Activated CD4-positive, alpha-beta T cell treated with anti-CD3 and anti-CD28 coated beads, Interleukin-2, Interleukin-6, amounts not matched to agents 100 ng/mL and 50 ng/mL, durations not matched to agents 16 hours and 8 hours (primary cell): ENCODE measurements around the gene RAD9A.

Experiments
- DNase-seq: peaks from one replicate; pipeline ENCODE4 v3.0.0-alpha.2; 2020

Gene RAD9A

GRCh38 chr11:67391304-67392182 lies at the start of gene RAD9A:
TSS of gene RAD9A (plus strand) at chr11:67391986. CDS start at chr11:67392045, 59 bp downstream.
- DNase-seq = peak; percentile 96

DNA sequence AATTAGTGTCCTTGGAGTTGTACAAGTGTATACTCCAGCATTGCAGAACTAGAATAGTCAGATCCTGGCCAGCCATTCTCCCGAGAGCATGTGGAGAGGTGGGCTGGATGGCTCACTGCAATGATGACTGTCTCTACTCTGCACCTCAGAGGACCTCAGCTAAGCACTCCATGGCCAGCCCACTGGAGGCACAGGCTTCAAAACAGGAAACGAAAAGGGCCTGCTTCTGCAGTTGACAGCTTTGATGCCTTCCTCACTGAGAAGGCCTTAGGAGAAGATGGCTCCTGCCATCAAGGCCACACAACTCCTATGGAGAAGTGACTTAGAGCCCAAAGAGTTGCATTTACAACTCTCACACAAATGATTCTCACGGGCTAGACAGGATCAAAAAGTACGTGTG lies 47.5 kb upstream of the RAD9A start:
- no peak for DNase-seq

- no peak for DNase-seq
Observed at GRCh38 chr11:67345247-67345919, 46.4 kb upstream of the RAD9A start.

DNA sequence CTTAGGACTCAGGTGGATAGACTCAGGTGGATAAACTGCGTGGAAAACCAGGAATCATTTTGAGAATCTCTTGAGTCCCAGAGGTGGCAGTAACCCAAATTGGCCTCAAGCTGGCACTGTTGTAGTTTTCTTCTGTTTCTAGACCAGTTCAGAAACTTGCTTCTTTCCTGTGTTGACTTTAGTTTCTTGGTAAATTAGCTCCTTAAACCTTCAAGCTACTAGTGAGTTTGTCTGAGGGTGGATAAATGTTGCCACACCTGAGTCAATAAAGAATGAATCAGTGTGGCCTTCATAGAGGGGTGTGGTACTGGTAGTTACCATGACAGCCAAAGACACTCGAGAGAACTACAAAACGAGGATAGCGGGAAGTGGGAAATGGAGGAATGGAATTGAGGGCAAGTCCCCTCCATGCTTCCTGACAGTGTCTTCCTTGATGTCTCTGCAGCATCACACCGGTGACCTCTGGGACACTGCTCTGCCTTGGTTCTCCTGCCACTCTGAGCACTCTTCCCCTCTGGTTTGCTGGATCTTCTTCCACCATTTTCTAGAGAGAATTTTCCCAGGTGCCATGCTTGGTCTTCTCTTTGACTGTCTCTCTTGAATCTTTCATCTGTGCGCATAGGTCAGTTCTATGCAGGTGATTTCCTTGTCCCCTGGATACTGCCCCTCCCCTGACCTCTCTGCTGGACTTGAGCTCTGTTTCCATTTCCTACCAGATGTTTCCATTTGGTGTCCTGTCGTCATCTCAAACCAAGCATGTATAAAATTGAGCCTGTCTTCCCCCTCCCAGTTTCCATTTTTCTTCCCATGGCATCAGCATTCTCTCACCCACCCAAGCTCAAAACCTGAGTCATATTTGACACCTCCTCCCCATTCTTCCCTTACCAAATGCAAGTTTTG lies 45.6 kb upstream of the RAD9A start:
- peak; percentile 27 for DNase-seq

- no peak for DNase-seq
Observed at GRCh38 chr11:67347964-67348749, 43.6 kb upstream of the RAD9A start.

DNA sequence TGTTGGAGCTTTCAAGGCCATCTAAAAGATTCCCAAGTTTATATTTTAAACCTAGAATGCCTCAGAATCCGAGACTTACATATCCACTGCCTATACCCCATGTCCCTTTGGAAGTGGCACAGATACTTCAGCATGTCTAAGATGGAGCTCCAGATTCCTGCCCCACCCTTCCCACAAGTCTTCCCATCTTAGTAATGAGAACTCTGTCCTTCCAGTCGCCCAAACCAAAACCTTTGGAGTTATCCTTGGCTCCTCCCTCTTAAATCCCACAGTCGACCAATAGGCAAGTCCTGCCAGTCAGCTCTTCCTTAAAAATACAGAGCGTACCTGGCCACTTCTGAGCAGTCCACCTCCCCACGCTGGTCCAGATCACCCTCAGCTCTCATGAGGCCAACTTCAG lies 42.8 kb upstream of the RAD9A start:
- DNase-seq = no peak

DNA sequence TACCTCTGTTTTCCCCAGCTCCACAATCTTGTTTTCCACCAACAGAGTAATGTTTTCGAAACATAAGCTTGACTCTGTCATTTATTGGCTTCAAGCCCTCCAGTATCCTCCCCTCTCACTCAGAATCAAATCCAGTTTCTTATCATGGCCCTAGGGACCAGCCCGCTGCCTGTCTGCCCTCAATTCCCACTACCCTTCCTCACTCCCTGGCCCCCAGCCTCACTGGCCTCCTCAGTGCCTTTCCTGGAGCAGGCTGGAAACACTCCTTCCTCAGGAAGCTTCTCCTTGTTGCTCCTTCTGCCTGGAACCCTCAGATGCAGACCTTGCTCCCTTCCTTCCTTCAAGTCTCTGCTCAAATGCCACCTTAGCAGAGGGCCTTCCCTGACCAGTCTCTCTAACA lies 42.3 kb upstream of the RAD9A start:
- no peak for DNase-seq

DNA sequence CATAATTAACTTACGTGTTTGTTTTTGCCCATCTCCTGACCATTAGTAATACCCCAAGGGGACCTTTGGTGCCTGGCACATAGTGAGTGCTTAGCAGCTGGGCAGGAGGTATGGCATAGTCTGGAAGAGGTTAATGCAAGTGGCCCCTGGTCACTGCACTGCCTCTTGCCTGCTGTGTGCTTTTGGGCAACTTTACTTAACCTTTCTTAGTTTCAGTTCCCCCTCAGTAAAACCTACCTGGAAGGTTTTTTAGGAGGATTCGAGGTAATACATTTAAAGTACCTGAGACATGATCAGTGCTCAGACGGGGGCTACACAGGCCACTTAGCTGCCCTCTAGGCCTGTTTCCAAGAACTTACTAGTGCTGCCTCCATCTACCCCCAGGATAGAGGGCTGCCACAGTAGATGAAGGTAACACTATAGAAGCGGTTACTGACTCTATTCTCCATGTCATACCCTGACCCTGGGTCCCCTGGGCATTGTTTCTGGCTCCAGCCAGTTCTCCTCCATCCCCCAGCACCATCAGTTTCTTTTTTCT lies 41.8 kb upstream of the RAD9A start:
- no peak for DNase-seq

GRCh38 chr11:67351275-67352005 lies 40.3 kb upstream of the RAD9A start:
- DNase-seq = peak; percentile 77

GRCh38 chr11:67352546-67353316 lies 39.1 kb upstream of the RAD9A start:
- DNase-seq = peak; percentile 51

GRCh38 chr11:67353317-67354074 lies 38.3 kb upstream of the RAD9A start, which contains the start of gene POLD4:
TSS of gene POLD4 (minus strand) at chr11:67353546. CDS start at chr11:67353399, 147 bp downstream.
- peak; percentile 97 for DNase-seq

DNA sequence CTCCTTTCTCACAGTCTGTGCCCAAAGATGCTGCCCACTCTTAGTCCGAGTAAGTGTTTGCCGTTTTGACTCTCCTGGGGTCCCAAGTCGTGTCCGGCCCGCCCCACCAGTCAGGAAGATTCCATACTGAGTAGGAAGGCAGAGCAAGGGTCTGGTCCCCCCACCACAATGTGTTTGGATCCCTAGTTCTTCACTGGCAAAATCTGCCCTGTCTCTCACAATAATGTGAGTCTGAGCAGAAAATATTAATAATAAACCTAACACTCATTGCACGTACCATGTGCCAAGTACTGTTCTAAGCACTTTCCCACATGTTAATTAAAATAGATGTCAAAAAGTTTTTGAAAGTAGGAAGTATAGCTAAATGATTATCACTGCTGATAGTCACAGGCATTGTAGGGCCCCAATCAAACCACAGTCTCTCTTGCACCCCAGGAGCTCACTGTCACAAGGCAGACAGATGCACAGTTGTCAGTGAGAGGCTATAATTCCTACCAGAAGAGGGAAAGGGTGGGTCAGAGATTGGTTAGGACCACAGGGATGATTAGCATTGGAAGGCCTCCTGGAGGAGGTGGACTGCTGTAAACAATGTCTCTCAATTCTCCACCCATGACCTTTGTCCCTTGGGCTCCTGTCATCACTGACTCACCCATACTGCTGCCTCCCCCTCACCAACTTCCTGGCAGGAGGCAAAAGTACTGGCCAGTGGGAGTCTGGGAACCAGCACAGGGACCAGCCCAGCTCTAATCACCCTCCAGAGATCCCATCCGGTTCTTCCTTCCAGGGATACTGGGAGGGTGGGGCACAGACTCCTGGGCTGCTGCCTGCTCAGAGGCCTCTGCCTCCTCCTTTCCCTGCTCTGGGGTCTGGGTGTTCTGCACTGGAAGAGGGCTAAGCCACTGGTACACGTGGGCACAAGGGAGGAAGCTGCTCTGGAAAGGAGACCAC lies 37.4 kb upstream of the RAD9A start:
- DNase-seq = no peak

DNA sequence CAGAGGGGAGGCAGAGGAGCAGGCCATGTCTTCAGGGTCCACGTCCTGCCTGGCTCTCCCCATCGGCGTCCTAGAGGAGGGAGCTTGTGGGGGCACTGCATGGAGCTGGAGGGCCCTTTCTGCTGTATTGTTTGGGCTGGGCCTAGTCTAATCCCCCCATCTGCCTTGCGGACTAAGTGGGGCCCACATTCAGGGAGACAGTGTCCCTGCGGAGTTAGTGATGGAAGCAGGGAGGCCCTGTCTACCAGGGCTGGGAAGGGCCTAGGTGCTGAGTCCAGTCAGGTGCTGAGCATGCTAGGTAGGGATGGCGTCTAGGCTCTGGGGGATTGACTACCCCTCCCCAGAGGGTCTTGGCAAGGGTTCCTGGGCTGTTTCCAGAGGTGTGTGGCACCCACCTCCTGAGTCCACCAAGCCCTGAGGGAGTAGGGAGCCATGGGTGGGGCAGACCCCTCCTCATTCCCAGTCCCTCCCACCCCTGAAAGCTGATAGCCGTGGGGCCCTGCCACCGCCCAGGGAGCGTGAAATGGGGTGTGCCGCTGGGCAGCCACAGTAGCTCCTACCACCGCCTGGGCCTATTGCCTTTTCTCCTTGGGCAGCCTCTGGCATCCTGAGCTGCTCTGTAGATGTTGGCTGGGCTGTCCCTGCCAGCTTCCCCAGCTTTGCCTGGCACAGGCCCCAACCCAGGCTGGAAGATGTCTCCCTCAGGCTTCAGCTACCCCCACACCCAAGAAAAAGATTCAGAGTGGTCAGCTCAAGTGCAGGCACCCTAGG lies 36.6 kb upstream of the RAD9A start:
- no peak for DNase-seq

DNA sequence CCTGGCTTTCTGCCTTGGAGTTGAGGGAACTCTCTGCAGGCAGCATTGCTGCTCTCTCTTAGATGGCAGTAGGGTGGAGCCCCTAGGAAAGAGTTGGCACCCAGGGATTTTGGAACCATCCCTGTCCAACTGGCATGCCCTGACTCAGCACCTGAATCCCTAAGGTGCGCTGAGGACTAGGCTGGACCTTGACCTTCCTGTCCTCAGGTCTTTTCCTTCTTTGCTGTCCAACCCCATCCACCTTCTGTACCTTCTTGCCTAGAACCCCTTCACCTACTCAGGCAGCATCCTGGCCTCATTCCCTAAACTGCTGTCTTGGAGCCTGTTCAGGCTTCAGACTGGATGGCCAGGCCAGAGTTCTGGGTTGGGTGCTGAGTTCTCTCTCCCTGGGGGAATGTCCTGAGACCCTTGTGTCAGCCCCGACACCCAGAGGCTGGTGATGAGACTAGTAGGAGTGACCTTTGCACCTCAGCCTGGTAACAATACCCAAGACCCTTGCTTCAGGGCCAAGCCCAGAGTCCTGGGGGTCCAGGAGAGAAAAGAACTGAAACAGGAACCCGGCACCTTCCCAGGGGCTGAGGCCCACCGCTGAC lies 35.9 kb upstream of the RAD9A start:
- no peak for DNase-seq

- no peak for DNase-seq
Observed at GRCh38 chr11:67356387-67356863, 35.4 kb upstream of the RAD9A start.

GRCh38 chr11:67356864-67357561 lies 34.8 kb upstream of the RAD9A start:
- peak; percentile 85 for DNase-seq
